NCI-H2171 treated with DMSO at 0.1 percent for 48 hours (cell line): Measurements from ENCODE around the gene ZNF335.
"Not testable (repeated sequence)": the region's sequence is repeated elsewhere in the genome, so short reads cannot be mapped to it uniquely, and the experiment has no call there.

Experiments used
- DNase-seq: peaks from one replicate; lab custom pipeline; 2025; lab: John Stamatoyannopoulos, UW

The ZNF335 gene

GRCh38 chr20:45910670-45911485, 61.1 kb downstream of the ZNF335 start:
- peak; percentile 98 for DNase-seq

- DNase-seq, result no peak
These were observed 62.0 kb downstream of the ZNF335 start for GRCh38 chr20:45909817-45910669.

- DNase-seq, result no peak
These were observed 62.6 kb downstream of the ZNF335 start for GRCh38 chr20:45909336-45909808.

- DNase-seq, result no peak
These were observed 63.9 kb downstream of the ZNF335 start for GRCh38 chr20:45908084-45908483.

GRCh38 chr20:45907219-45907948, 64.6 kb downstream of the ZNF335 start:
- no peak for DNase-seq

GRCh38 chr20:45905505-45906079, 66.4 kb downstream of the ZNF335 start:
- no peak for DNase-seq

GRCh38 chr20:45904583-45905504, 67.2 kb downstream of the ZNF335 start:
- no peak for DNase-seq

- DNase-seq, result peak; percentile 23
These were observed 69.8 kb downstream of the ZNF335 start for GRCh38 chr20:45902199-45902701.

GRCh38 chr20:45901332-45901731, 70.7 kb downstream of the ZNF335 start:
- not testable (repeated sequence) for DNase-seq

GRCh38 chr20:45899046-45899835, 72.8 kb downstream of the ZNF335 start:
- DNase-seq, result no peak
